Fibroblast of skin of back (primary cell): ENCODE results near the gene DHRS11.
A peak's percentile ranks its signal among the peaks of the same experiment; 100 is the strongest.
"Not testable (repeated sequence)": the region's sequence is repeated elsewhere in the genome, so short reads cannot be mapped to it uniquely, and the experiment has no call there.

Source experiments
- DNase-seq: peaks from one replicate; pipeline ENCODE4 v3.0.0-alpha.2; 2013

The DHRS11 gene

GRCh38 chr17:36593656-36594316 is 2.1 kb downstream of the DHRS11 start:
- no peak for DNase-seq

GRCh38 chr17:36594626-36595401 is 3.1 kb downstream of the DHRS11 start:
- DNase-seq: no peak

GRCh38 chr17:36597226-36597625 is 5.5 kb downstream of the DHRS11 start:
- DNase-seq: no peak

GRCh38 chr17:36597866-36598777 is 6.4 kb downstream of the DHRS11 start:
- no peak for DNase-seq

GRCh38 chr17:36598951-36599401 is 7.3 kb downstream of the DHRS11 start:
- no peak for DNase-seq

- no peak for DNase-seq
Measured at GRCh38 chr17:36599546-36600250, 8.0 kb downstream of the DHRS11 start.

- no peak for DNase-seq
Measured at GRCh38 chr17:36600465-36600864, 8.8 kb downstream of the DHRS11 start.

- DNase-seq: no peak
Measured at GRCh38 chr17:36600936-36601302, 9.2 kb downstream of the DHRS11 start.

GRCh38 chr17:36601303-36602029 is 9.8 kb downstream of the DHRS11 start, which contains the start of gene MRM1:
Gene MRM1, plus strand, starts transcription at chr17:36601583. Its CDS starts 228 bp downstream, at chr17:36601811.
- peak; percentile 91 for DNase-seq

GRCh38 chr17:36602030-36602748 is 10.5 kb downstream of the DHRS11 start:
- peak; percentile 8 for DNase-seq

- peak; percentile 74 for DNase-seq
Measured at GRCh38 chr17:36602924-36603384, 11.3 kb downstream of the DHRS11 start.

- DNase-seq: not testable (repeated sequence)
Measured at GRCh38 chr17:36605028-36605427, 13.3 kb downstream of the DHRS11 start.

- no peak for DNase-seq
Measured at GRCh38 chr17:36608280-36608679, 16.6 kb downstream of the DHRS11 start.

GRCh38 chr17:36608794-36609497 is 17.3 kb downstream of the DHRS11 start:
- peak; percentile 60 for DNase-seq

GRCh38 chr17:36609498-36609862 is 17.8 kb downstream of the DHRS11 start:
- no peak for DNase-seq

GRCh38 chr17:36610474-36610873 is 18.8 kb downstream of the DHRS11 start:
- DNase-seq: peak; percentile 42

GRCh38 chr17:36611345-36612072 is 19.8 kb downstream of the DHRS11 start:
- peak; percentile 70 for DNase-seq

- no peak for DNase-seq
Measured at GRCh38 chr17:36612323-36612722, 20.6 kb downstream of the DHRS11 start.

GRCh38 chr17:36613155-36613554 is 21.5 kb downstream of the DHRS11 start:
- no peak for DNase-seq
